Astrocyte (in vitro differentiated cells and primary cell): Measurements from ENCODE around the gene GMDS.

Experiments used
- CTCF ChIP-seq: IDR thresholded peaks from 2 replicates; pipeline ENCODE4 v1.5.1; 2011; ENCODE audit warnings: low read depth, mild to moderate bottlenecking, inconsistent platforms, low read length, moderate library complexity; ENCODE audit not compliant: insufficient read depth
- EZH2 ChIP-seq: IDR thresholded peaks from 2 replicates; pipeline ENCODE4 v1.6.1; 2012; ENCODE audit warnings: mild to moderate bottlenecking, low read length, inconsistent platforms; ENCODE audit not compliant: insufficient read depth

- TF ChIP-seq EZH2 (no peak), CTCF (no peak)
Measured at GRCh38 chr6:1870932-1871331, 374.5 kb downstream of the GMDS start.
